Effector memory CD8-positive, alpha-beta T cell (primary cell): ENCODE measurements around the gene C10orf53.

Experiments used
- ATAC-seq: fragments of 150-1000 bp; cut with Tn5 transposase; replicated peaks from 2 replicates; pipeline ENCODE4 v1.10.0; 2021; ENCODE audit warnings: mild to moderate bottlenecking, moderate library complexity
- DNase-seq, 3 experiments: peaks; one replicate each; pipeline ENCODE4 v3.0.0; 2021
- H3K27ac Mint-ChIP-seq, 2 donors: one replicate each; pipeline ENCODE4 v1.8.0; 2022; ENCODE audit warnings: mild to moderate bottlenecking in 2 of 2, mixed read lengths in 2 of 2, moderate library complexity in 2 of 2
- H3K27me3 Mint-ChIP-seq, 2 donors: one replicate each; pipeline ENCODE4 v1.8.0; 2022; ENCODE audit warnings: mixed read lengths in 2 of 2
- H3K36me3 Mint-ChIP-seq: one replicate; pipeline ENCODE4 v1.8.0; 2022; ENCODE audit warnings: mild to moderate bottlenecking, moderate library complexity, mixed read lengths; ENCODE audit not compliant: insufficient read depth
- H3K4me1 Mint-ChIP-seq, 2 donors: one replicate each; pipeline ENCODE4 v1.8.0; 2022; ENCODE audit warnings: low read depth in 2 of 2, mixed read lengths in 2 of 2
- H3K4me3 Mint-ChIP-seq, 2 donors: one replicate each; pipeline ENCODE4 v1.8.0; 2022; ENCODE audit warnings: mild to moderate bottlenecking in 2 of 2, mixed read lengths in 2 of 2, moderate library complexity in 2 of 2
- H3K9me3 Mint-ChIP-seq, 2 donors: one replicate each; pipeline ENCODE4 v1.8.0; 2022; ENCODE audit warnings: mixed read lengths in 2 of 2
- total RNA-seq, 9 experiments: gene quantifications; one replicate each; lab custom pipeline; 2026; lab: John Stamatoyannopoulos, UW

The C10orf53 gene, protein sequence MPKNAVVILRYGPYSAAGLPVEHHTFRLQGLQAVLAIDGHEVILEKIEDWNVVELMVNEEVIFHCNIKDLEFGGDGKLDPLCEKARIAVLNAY
- 0 reads per million in 9 experiments for total RNA-seq

- ATAC-seq, result no peak
- Mint-ChIP-seq H3K27me3 (peaks cover 53 to 68% of the 10 kb centered on the region in 2 donors), H3K4me1 (peaks cover 0 to 1% of the 10 kb centered on the region in 2 donors), H3K9me3 (peaks cover 2 to 25% of the 10 kb centered on the region in 2 donors), H3K4me3 (no peak within 1 kb of the TSS), H3K27ac (no peak within 1 kb of the TSS), H3K36me3 (no peaks in the 10 kb centered on the region)
- DNase-seq, result no peak
These were observed at the start of gene C10orf53 for GRCh38 chr10:49679480-49679893. C10orf53 (plus strand) TSS chr10:49679651; CDS start chr10:49679698, 47 bp downstream.

DNA sequence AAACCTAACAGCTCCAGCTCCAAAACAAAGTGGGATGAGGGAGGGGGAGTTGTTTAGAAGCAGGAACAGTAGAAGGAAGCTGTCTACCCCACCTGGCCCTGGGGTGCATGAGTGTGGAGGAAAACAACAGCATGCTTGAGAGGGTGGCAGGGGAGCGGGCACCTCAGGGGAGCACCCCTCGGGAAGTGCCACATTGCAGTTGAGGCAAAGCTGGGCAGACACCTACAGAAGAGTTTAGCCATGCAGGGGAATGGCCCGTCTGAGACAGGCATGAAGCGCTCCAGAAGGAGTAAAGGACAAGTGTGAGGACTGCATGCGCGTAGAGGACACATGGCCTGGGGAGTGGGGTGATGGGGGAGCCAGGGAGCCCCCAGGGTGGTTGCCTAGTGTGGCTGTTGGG lies 47.5 kb upstream of the C10orf53 start:
- H3K4me3 Mint-ChIP-seq, result no peak overlapping the region
- DNase-seq (no peak), ATAC-seq (no peak)

DNA sequence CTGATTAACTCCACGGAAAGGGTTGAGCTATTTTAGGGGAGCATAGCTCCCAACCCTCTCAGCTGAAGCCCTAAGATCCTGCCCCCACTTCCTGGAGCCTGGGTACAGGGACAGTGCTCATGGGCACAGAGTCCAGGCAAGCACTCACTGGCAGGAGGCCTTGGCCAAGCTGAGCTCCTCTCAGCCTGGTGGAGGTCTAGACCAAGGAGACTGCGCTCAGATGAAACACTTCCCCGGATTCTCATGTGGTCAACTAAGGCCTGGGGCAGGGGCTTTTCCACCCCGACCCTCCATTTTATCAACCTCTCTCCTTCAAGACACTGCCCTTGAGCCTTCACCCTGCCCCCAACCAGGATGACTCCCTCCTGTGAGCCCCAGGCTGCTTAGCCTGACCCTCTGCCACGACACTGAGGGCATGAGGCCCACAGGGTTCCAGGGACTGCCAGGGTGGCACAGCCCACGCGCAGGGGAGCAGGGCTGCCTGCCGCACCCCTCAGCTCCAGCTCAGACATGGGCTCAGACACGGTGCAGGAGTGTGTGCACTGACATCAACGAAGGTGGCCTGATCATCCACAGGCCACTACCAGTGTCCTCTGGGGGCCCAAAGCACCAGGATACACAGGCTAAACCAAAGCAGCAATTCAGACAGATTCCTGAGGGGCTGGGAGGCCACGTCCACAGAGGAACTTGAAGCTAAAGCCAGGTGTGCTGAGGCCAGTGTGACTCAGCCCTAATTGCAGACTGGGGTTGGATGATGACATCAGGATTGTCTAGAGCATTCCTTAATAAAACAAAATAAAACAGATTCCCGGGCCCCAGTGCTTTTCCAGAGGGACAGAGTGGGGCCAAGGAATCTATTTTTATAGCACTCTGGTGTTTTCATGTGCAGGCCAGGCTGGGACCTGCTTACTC lies 46.8 kb upstream of the C10orf53 start:
- DNase-seq (no peak), ATAC-seq (no peak)
- Mint-ChIP-seq H3K27ac (no peak overlapping the region), H3K4me3 (no peak overlapping the region), H3K36me3 (no peaks in the 10 kb centered on the region), H3K27me3 (peaks cover 0 to 3% of the 10 kb centered on the region in 2 donors), H3K4me1 (no peaks in the 10 kb centered on the region), H3K9me3 (no peaks in the 10 kb centered on the region)

More for the DNA sequence above, 47.5 kb upstream of the C10orf53 start:
- H3K27ac Mint-ChIP-seq, result no peak overlapping the region
- no peaks in the 10 kb centered on the region for H3K36me3 Mint-ChIP-seq
- no peaks in the 10 kb centered on the region for H3K4me1 Mint-ChIP-seq
- no peaks in the 10 kb centered on the region for H3K9me3 Mint-ChIP-seq
- no peaks in the 10 kb centered on the region for H3K27me3 Mint-ChIP-seq

- Mint-ChIP-seq H3K36me3 (no peaks in the 10 kb centered on the region), H3K4me1 (no peaks in the 10 kb centered on the region), H3K4me3 (no peak overlapping the region), H3K9me3 (no peaks in the 10 kb centered on the region), H3K27me3 (peaks cover 0 to 8% of the 10 kb centered on the region in 2 donors), H3K27ac (no peak overlapping the region)
- no peak for ATAC-seq
- DNase-seq, result no peak
These were observed 46.0 kb upstream of the C10orf53 start for GRCh38 chr10:49633327-49634068.

DNA sequence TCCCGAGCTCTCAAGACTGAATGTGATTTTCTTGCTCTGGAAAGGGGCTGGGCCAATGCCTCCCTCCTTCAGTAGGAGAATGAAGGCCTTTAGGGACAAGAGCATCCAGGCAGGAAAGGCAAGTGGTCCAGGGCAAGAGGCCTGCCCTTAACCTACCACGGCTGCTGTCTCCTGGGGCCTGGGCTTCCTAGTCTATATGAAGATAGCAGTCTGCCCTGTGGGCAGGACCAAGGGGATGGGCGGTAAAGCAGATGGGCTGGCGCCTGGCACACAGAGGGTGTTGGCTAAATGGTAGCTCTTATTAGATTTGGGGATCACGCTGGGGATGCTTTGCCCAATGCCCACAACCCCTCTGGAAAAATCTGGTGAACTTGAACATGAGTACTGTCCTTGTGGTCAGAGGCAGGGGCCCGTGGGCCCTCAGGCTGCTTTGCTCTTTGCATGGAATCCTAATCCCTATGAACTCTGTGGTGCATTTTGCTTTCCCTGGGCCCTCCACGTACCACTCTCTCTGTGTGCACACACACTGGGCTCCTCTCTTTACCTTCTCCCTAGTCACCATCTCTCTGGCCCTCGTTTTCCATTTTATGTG lies 45.3 kb upstream of the C10orf53 start:
- DNase-seq, result no peak
- Mint-ChIP-seq H3K27ac (no peak overlapping the region), H3K9me3 (no peaks in the 10 kb centered on the region), H3K36me3 (no peaks in the 10 kb centered on the region), H3K27me3 (peaks cover 0 to 8% of the 10 kb centered on the region in 2 donors), H3K4me1 (no peaks in the 10 kb centered on the region), H3K4me3 (no peak overlapping the region)
- no peak for ATAC-seq

GRCh38 chr10:49642311-49642710 lies 37.1 kb upstream of the C10orf53 start:
- Mint-ChIP-seq H3K4me1 (no peaks in the 10 kb centered on the region), H3K27ac (no peak overlapping the region), H3K4me3 (no peak overlapping the region), H3K9me3 (no peaks in the 10 kb centered on the region), H3K27me3 (peaks cover 54 to 64% of the 10 kb centered on the region in 2 donors), H3K36me3 (no peaks in the 10 kb centered on the region)
- DNase-seq (no peak), ATAC-seq (no peak)

DNA sequence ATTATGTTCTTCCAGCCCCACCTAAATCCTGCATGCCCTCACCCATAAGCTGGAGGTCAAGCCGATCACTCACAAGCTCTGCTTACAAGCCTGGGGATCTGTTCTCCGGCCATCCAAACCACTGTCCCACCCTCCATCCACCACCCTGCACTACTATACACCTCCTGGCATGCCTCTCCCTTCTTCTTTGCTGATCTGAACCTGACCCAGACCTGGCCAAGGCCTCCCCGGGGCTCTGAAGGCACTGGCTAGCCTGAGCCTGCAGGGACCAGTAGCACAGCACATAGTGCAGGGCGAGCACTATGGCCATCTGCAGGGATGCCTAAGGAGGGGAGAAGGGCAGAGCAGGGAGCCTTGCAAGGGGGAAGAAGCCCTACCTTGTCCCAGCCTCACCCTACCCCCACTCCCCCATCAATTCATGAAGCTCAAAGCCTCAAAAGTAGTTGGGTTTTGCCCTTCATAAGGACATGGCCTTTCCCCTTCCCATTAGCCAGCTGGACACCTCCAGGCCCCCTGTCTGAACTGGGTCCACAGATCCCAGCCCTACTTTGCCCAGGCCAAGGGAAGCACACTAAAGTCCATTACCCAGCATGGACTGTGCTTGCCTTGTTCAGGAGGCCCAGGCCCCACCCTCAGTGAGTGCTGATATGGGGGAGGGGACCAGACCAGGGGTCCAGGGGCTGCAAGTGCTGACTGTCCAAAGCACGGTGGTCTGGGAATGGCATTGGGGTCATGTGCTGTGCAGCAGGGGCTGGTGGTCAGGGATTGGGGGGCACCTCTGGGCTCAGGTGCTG lies 36.0 kb upstream of the C10orf53 start:
- Mint-ChIP-seq H3K36me3 (no peaks in the 10 kb centered on the region), H3K27ac (no peak overlapping the region), H3K27me3 (peaks cover 58 to 64% of the 10 kb centered on the region in 2 donors), H3K4me3 (no peak overlapping the region), H3K4me1 (no peaks in the 10 kb centered on the region), H3K9me3 (no peaks in the 10 kb centered on the region)
- DNase-seq (no peak), ATAC-seq (no peak)

GRCh38 chr10:49644035-49644646 lies 35.3 kb upstream of the C10orf53 start:
- H3K36me3 Mint-ChIP-seq, result no peaks in the 10 kb centered on the region
- H3K9me3 Mint-ChIP-seq, result no peaks in the 10 kb centered on the region
- ATAC-seq, result no peak
- peaks cover 58 to 64% of the 10 kb centered on the region in 2 donors for H3K27me3 Mint-ChIP-seq
- no peak overlapping the region for H3K4me3 Mint-ChIP-seq
- DNase-seq, result no peak
- no peaks in the 10 kb centered on the region for H3K4me1 Mint-ChIP-seq
- H3K27ac Mint-ChIP-seq, result no peak overlapping the region

DNA sequence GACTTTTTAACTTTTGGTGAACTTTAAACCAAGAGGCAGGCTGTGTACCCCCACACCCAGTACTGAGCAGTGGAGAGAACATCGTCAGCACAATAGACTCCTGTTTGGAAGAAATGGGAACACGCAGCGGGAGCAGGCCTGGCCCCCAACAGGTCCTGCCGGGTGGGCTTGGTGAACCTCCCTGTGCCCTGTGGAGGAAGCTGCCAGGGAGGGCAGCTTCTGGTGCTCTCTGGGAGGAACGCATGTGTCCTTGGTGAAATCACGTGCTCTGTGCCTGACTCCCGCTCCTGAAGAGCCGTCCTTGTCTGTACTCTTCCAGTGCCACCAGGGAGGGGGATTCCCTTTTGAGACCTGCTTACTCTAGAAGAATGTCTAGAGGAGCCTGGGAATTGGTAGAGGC lies 34.0 kb upstream of the C10orf53 start:
- Mint-ChIP-seq H3K9me3 (no peaks in the 10 kb centered on the region), H3K4me1 (peaks cover 0 to 4% of the 10 kb centered on the region in 2 donors), H3K27ac (no peak overlapping the region), H3K4me3 (no peak overlapping the region), H3K27me3 (peaks cover 48 to 60% of the 10 kb centered on the region in 2 donors), H3K36me3 (no peaks in the 10 kb centered on the region)
- ATAC-seq, result no peak
- no peak for DNase-seq

- Mint-ChIP-seq H3K4me1 (peaks cover 0 to 4% of the 10 kb centered on the region in 2 donors), H3K4me3 (no peak overlapping the region), H3K27me3 (peaks cover 43 to 59% of the 10 kb centered on the region in 2 donors), H3K36me3 (no peaks in the 10 kb centered on the region), H3K27ac (no peak overlapping the region), H3K9me3 (no peaks in the 10 kb centered on the region)
- DNase-seq (no peak), ATAC-seq (no peak)
These were observed 33.3 kb upstream of the C10orf53 start for GRCh38 chr10:49645871-49646870.

- Mint-ChIP-seq H3K4me1 (peaks cover 0 to 4% of the 10 kb centered on the region in 2 donors), H3K4me3 (no peak overlapping the region), H3K9me3 (no peaks in the 10 kb centered on the region), H3K36me3 (no peaks in the 10 kb centered on the region), H3K27ac (no peak overlapping the region), H3K27me3 (peaks cover 39 to 57% of the 10 kb centered on the region in 2 donors)
- DNase-seq (no peak), ATAC-seq (no peak)
These were observed 31.9 kb upstream of the C10orf53 start for GRCh38 chr10:49647554-49647953.
